Hepatocyte (in vitro differentiated cells): ENCODE data around the gene MISP3. TPM values are rescaled to one million over a fixed set of nuclear protein-coding genes. Genes with fewer than 3 reads are reported as not detected.

Source experiments
- DNase-seq: peaks from one replicate; pipeline ENCODE4 v3.0.0-alpha.2; 2016; ENCODE audit warnings: low spot score
- H2AFZ ChIP-seq: fragments of 200-600 bp; sonication (generic); 2 replicates; pipeline ENCODE4 v1.6.0; 2016; ENCODE audit warnings: antibody characterized with exemption, mild to moderate bottlenecking
- H3K27ac ChIP-seq: fragments of 200-600 bp; sonication (generic); 2 replicates; pipeline ENCODE4 v1.5.1; 2016; ENCODE audit warnings: mild to moderate bottlenecking
- H3K27me3 ChIP-seq: fragments of 200-600 bp; sonication (generic); 2 replicates; pipeline ENCODE4 v1.6.1; 2016
- H3K36me3 ChIP-seq: fragments of 200-600 bp; sonication (generic); replicated peaks from 2 replicates; pipeline ENCODE4 v1.5.1; 2016; ENCODE audit warnings: low read depth; ENCODE audit not compliant: insufficient read depth
- H3K4me1 ChIP-seq: fragments of 200-600 bp; sonication (generic); 2 replicates; pipeline ENCODE4 v1.5.1; 2016; ENCODE audit warnings: mild to moderate bottlenecking, moderate library complexity; ENCODE audit not compliant: insufficient read depth
- H3K4me2 ChIP-seq: fragments of 200-600 bp; sonication (generic); 2 replicates; pipeline ENCODE4 v1.6.0; 2016
- H3K4me3 ChIP-seq: fragments of 200-600 bp; sonication (generic); 2 replicates; pipeline ENCODE4 v1.5.1; 2016; ENCODE audit warnings: mild to moderate bottlenecking
- H3K79me2 ChIP-seq: fragments of 200-600 bp; sonication (generic); 2 replicates; pipeline ENCODE4 v1.6.0; 2017; ENCODE audit warnings: mild to moderate bottlenecking
- H3K9me2 ChIP-seq: fragments of 200-600 bp; sonication (generic); replicated peaks from 2 replicates; pipeline ENCODE4 v1.6.0; 2017; ENCODE audit warnings: mild to moderate bottlenecking; ENCODE audit not compliant: insufficient read depth
- H3K9me3 ChIP-seq: fragments of 200-600 bp; sonication (generic); 2 replicates; pipeline ENCODE4 v1.5.1; 2016; ENCODE audit warnings: low read depth, mild to moderate bottlenecking
- H4K20me1 ChIP-seq: fragments of 200-600 bp; sonication (generic); 2 replicates; pipeline ENCODE4 v1.6.0; 2016; ENCODE audit warnings: mild to moderate bottlenecking; ENCODE audit not compliant: insufficient read depth, poor library complexity, severe bottlenecking
- CTCF ChIP-seq: fragments of 200-600 bp; sonication (generic); IDR thresholded peaks from 2 replicates; pipeline ENCODE4 v1.5.1; 2016; ENCODE audit warnings: antibody characterized with exemption, mild to moderate bottlenecking; ENCODE audit not compliant: poor library complexity
- EZH2 ChIP-seq: fragments of 200-600 bp; sonication (generic); IDR thresholded peaks from 2 replicates; pipeline ENCODE4 v1.6.1; 2016; ENCODE audit warnings: antibody characterized with exemption, mild to moderate bottlenecking, borderline replicate concordance
- EZH2phosphoT487 ChIP-seq: fragments of 200-600 bp; sonication (generic); IDR thresholded peaks from one replicate; pipeline ENCODE4 v1.6.1; 2018; ENCODE audit warnings: antibody characterized with exemption, mild to moderate bottlenecking, low read depth, moderate library complexity; ENCODE audit not compliant: unreplicated experiment, severe bottlenecking
- WGBS: methylation state at CpG from one replicate; pipeline ENCODE4 v1.1.6; 2016; ENCODE audit warnings: low lambda C conversion rate; ENCODE audit errors: missing lambda C conversion rate; 5-methylcytosine and 5-hydroxymethylcytosine counted together
- polyA plus RNA-seq: library from polyadenylated mRNA; unstranded; fragments of >200 nt; fragmentation: Nextera tagmentation; extraction: Ambion mirVana; gene quantifications from 2 replicates; pipeline ENCODE4 v1.2.1, GENCODE V29; 2016
- total RNA-seq: library from RNA; depleted of rRNA; stranded (reverse); fragments of >200 nt; gene quantifications from 2 replicates; pipeline ENCODE4 v1.2.3, GENCODE V29; 2014

The MISP3 gene
- total and polyA plus RNA-seq, 2 experiments from 2014 or later: 4.9 to 13.1 TPM

GRCh38 chr19:14102102-14102696 is 29.6 kb downstream of the MISP3 start:
- WGBS: 94% methylated on average over 11 of the region's 11 CpGs
- Histone ChIP-seq H3K27me3 (no peaks in the 10 kb centered on the region), H3K36me3 (no peaks in the 10 kb centered on the region), H3K79me2 (no peaks in the 10 kb centered on the region), H3K27ac (no peak overlapping the region), H3K9me2 (no peaks in the 10 kb centered on the region), H2AFZ (no peak overlapping the region), H4K20me1 (no peaks in the 10 kb centered on the region), H3K4me3 (no peak overlapping the region), H3K9me3 (no peaks in the 10 kb centered on the region), H3K4me1 (no peaks in the 10 kb centered on the region), H3K4me2 (no peak overlapping the region)
- no peak for DNase-seq
- TF ChIP-seq EZH2: no peak
- TF ChIP-seq EZH2phosphoT487: no peak
- no peak for TF ChIP-seq CTCF

- DNase-seq: no peak
- Histone ChIP-seq H3K79me2 (no peaks in the 10 kb centered on the region), H2AFZ (no peak overlapping the region), H3K4me3 (no peak overlapping the region), H3K36me3 (no peaks in the 10 kb centered on the region), H3K4me2 (no peak overlapping the region), H3K4me1 (no peaks in the 10 kb centered on the region), H3K27me3 (no peaks in the 10 kb centered on the region), H3K27ac (no peak overlapping the region), H3K9me2 (no peaks in the 10 kb centered on the region), H3K9me3 (no peaks in the 10 kb centered on the region), H4K20me1 (no peaks in the 10 kb centered on the region)
- no peak for TF ChIP-seq EZH2
- no peak for TF ChIP-seq EZH2phosphoT487
- TF ChIP-seq CTCF: no peak
- WGBS: 93% methylated on average over 10 of the region's 10 CpGs
Measured at GRCh38 chr19:14102756-14103155, 30.2 kb downstream of the MISP3 start.

DNA sequence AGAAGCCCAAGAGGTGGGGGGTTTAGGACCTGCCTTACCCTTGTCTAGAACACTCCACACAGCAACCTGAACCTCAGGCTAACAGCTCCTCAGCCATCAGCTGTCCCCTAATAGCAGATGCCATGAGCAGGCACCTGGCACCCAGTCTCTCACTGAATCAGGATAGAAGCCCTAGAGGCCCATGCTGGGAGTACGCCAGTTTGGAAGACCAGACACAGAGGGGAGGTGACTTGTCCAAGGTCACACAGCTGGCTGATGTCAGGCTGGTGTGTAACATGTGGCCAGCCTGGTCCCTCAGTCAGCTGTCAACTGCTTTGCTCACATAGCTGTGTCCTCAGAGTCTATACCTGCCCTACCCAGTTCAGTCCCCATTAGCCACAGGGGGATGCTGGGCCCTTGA is 30.7 kb downstream of the MISP3 start:
- no peak overlapping the region for H3K4me3 ChIP-seq
- TF ChIP-seq CTCF (no peak), EZH2 (no peak), EZH2phosphoT487 (no peak)
- DNase-seq: no peak
- WGBS: 100% methylated on average over 1 of the region's 1 CpG
- H3K9me2 ChIP-seq: no peaks in the 10 kb centered on the region
- H3K79me2 ChIP-seq: peaks cover 3% of the 10 kb centered on the region
- H3K27ac ChIP-seq: no peak overlapping the region
- H3K4me1 ChIP-seq: no peaks in the 10 kb centered on the region
- no peak overlapping the region for H2AFZ ChIP-seq
- H3K27me3 ChIP-seq: no peaks in the 10 kb centered on the region
- H3K36me3 ChIP-seq: no peaks in the 10 kb centered on the region
- no peak overlapping the region for H3K4me2 ChIP-seq
- no peaks in the 10 kb centered on the region for H4K20me1 ChIP-seq
- no peaks in the 10 kb centered on the region for H3K9me3 ChIP-seq

DNA sequence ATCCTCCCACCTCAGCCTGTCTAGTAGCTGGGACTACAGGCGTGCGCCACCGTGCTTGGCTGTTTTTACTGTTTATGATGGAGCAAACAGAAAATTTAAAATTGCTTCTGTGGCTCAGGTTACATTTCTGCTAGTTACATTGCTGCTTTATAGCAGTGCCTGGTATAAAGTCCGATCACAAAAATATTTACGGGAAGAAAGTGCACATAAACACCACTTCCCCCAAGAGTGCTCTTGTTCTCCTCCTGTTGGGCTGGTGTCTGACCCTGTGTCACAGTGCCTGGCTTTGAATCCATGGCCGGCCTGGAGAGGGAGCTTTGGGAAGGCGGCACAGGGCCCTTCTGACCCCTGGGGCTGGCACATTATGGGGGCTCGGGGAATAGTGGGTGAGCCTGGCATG is 33.1 kb downstream of the MISP3 start:
- H3K9me2 ChIP-seq: no peaks in the 10 kb centered on the region
- no peaks in the 10 kb centered on the region for H3K4me1 ChIP-seq
- H4K20me1 ChIP-seq: no peaks in the 10 kb centered on the region
- no peak overlapping the region for H3K4me2 ChIP-seq
- H3K79me2 ChIP-seq: peaks cover 11% of the 10 kb centered on the region
- H3K9me3 ChIP-seq: no peaks in the 10 kb centered on the region
- H3K27ac ChIP-seq: no peak overlapping the region
- H3K36me3 ChIP-seq: no peaks in the 10 kb centered on the region
- WGBS: 82% methylated on average over 8 of the region's 8 CpGs
- H3K27me3 ChIP-seq: no peaks in the 10 kb centered on the region
- no peak overlapping the region for H2AFZ ChIP-seq
- no peak for DNase-seq
- H3K4me3 ChIP-seq: no peak overlapping the region
- TF ChIP-seq EZH2: no peak
- no peak for TF ChIP-seq CTCF
- no peak for TF ChIP-seq EZH2phosphoT487
